ENCODE results near the gene SLC23A1. TPM values are rescaled to one million over a fixed set of nuclear protein-coding genes. Genes with fewer than 3 reads are reported as not detected.

Gene SLC23A1
- total RNA-seq, 1 experiment from 2014 or later: not detected

GRCh38 chr5:139408191-139408590, 25.1 kb upstream of the SLC23A1 start:
- no peak for DNase-seq (ENCODE audit: extremely low read depth, low read depth)

GRCh38 chr5:139407517-139407916, 24.4 kb upstream of the SLC23A1 start:
- DNase-seq (ENCODE audit: extremely low read depth, low read depth): no peak

- DNase-seq (ENCODE audit: extremely low read depth, low read depth): no peak
Measured at GRCh38 chr5:139406963-139407362, 23.9 kb upstream of the SLC23A1 start.

GRCh38 chr5:139404484-139404840, 21.4 kb upstream of the SLC23A1 start:
- DNase-seq (ENCODE audit: extremely low read depth, low read depth): no peak

- peak; percentile 96 for DNase-seq (ENCODE audit: extremely low read depth, low read depth)
Measured at GRCh38 chr5:139403787-139404483, 20.8 kb upstream of the SLC23A1 start, which contains the start of gene SPATA24. Gene SPATA24 (minus strand): TSS chr5:139404089. CDS start chr5:139404060, 29 bp downstream.

GRCh38 chr5:139403418-139403786, 20.3 kb upstream of the SLC23A1 start:
- no peak for DNase-seq (ENCODE audit: extremely low read depth, low read depth)

- DNase-seq (ENCODE audit: extremely low read depth, low read depth): peak; percentile 24
Measured at GRCh38 chr5:139402561-139403158, 19.6 kb upstream of the SLC23A1 start.

GRCh38 chr5:139401546-139401945, 18.4 kb upstream of the SLC23A1 start:
- DNase-seq (ENCODE audit: extremely low read depth, low read depth): no peak

- no peak for DNase-seq (ENCODE audit: extremely low read depth, low read depth)
Measured at GRCh38 chr5:139399501-139400121, 16.5 kb upstream of the SLC23A1 start.

GRCh38 chr5:139397921-139398320, 14.8 kb upstream of the SLC23A1 start:
- no peak for DNase-seq (ENCODE audit: extremely low read depth, low read depth)

- DNase-seq (ENCODE audit: extremely low read depth, low read depth): no peak
Measured at GRCh38 chr5:139396691-139397090, 13.6 kb upstream of the SLC23A1 start.

GRCh38 chr5:139395844-139396640, 12.9 kb upstream of the SLC23A1 start:
- no peak for DNase-seq (ENCODE audit: extremely low read depth, low read depth)

GRCh38 chr5:139394654-139395566, 11.8 kb upstream of the SLC23A1 start, which contains the start of gene PROB1:
Gene PROB1 (minus strand): TSS chr5:139395104. CDS start chr5:139395081, 23 bp downstream.
- no peak for DNase-seq (ENCODE audit: extremely low read depth, low read depth)

GRCh38 chr5:139394123-139394653, 11.1 kb upstream of the SLC23A1 start:
- no peak for DNase-seq (ENCODE audit: extremely low read depth, low read depth)

GRCh38 chr5:139393497-139394122, 10.5 kb upstream of the SLC23A1 start:
- no peak for DNase-seq (ENCODE audit: extremely low read depth, low read depth)

- peak; percentile 29 for DNase-seq (ENCODE audit: extremely low read depth, low read depth)
Measured at GRCh38 chr5:139392678-139393496, 9.8 kb upstream of the SLC23A1 start.

GRCh38 chr5:139392324-139392677, 9.2 kb upstream of the SLC23A1 start:
- DNase-seq (ENCODE audit: extremely low read depth, low read depth): no peak

- no peak for DNase-seq (ENCODE audit: extremely low read depth, low read depth)
Measured at GRCh38 chr5:139391570-139392323, 8.7 kb upstream of the SLC23A1 start.

Measured in NCI-H460 (cell line).